ENCODE results near the gene OLFML2A. TPM values are rescaled to one million over a fixed set of nuclear protein-coding genes. Genes with fewer than 3 reads are reported as not detected.
A peak's percentile ranks its signal among the peaks of the same experiment; 100 is the strongest.

OLFML2A gene
- total RNA-seq, 1 experiment from 2014 or later: 5.8 TPM

GRCh38 chr9:124769549-124770358, 7.2 kb upstream of the OLFML2A start:
- Histone ChIP-seq H2BK5ac (ENCODE audit: insufficient read length, low read length) (no peak overlapping the region), H3K14ac (ENCODE audit: insufficient read depth, low read length) (no peak overlapping the region), H3T11ph (ENCODE audit: low read length) (no peak overlapping the region), H3K9ac (ENCODE audit: extremely low read depth, insufficient read length, low read length) (no peak overlapping the region), H3K79me1 (ENCODE audit: insufficient read depth, low read depth, low read length, poor library complexity, severe bottlenecking) (no peaks in the 10 kb centered on the region), H3K4me2 (ENCODE audit: insufficient read depth, insufficient read length, low read length) (peak overlapping the region; percentile 83), H3K27me3 (ENCODE audit: insufficient read depth, low read length) (no peaks in the 10 kb centered on the region), H3K4ac (ENCODE audit: low read depth, low read length) (no peak overlapping the region), H4K5ac (ENCODE audit: insufficient read length, low read depth, low read length) (no peak overlapping the region), H4K8ac (replicated peaks; ENCODE audit: insufficient read length, low read depth, low read length) (no peak overlapping the region), H3K23ac (ENCODE audit: insufficient read length, low read depth, low read length) (no peak overlapping the region), H2BK120ac (ENCODE audit: low read depth, low read length, poor library complexity, severe bottlenecking) (no peak overlapping the region), H4K91ac (ENCODE audit: insufficient read length, low read depth, low read length) (no peak overlapping the region), H4K20me1 (ENCODE audit: control insufficient read depth, insufficient read depth, insufficient read length) (no peaks in the 10 kb centered on the region), H2BK15ac (ENCODE audit: low read depth, low read length) (no peak overlapping the region), H2AK5ac (ENCODE audit: insufficient read length, low read length) (no peak overlapping the region), H3K56ac (ENCODE audit: insufficient read length, low read depth, low read length) (no peak overlapping the region), H3K79me2 (ENCODE audit: insufficient read depth, low read length) (peaks cover 12% of the 10 kb centered on the region; the same call in 1 of the 2 replicates), H3K9me3 (ENCODE audit: control insufficient read depth, low read depth, low read length) (no peaks in the 10 kb centered on the region), H2BK12ac (ENCODE audit: insufficient read length, low read depth, low read length) (no peak overlapping the region), H3K4me1 (ENCODE audit: insufficient read depth, low read length) (peaks cover 3% of the 10 kb centered on the region; the same call in 1 of the 2 replicates), H3K18ac (ENCODE audit: insufficient read length, low read depth, low read length) (no peak overlapping the region), H2BK20ac (ENCODE audit: low read depth, low read length, poor library complexity, severe bottlenecking) (no peak overlapping the region), H2AFZ (ENCODE audit: low read length) (no peak overlapping the region), H3K23me2 (ENCODE audit: insufficient read length, low read depth, low read length, poor library complexity, severe bottlenecking) (peaks cover 12% of the 10 kb centered on the region), H3K27ac (ENCODE audit: insufficient read length, low read depth, low read length) (no peak overlapping the region)
- H3K4me1 Mint-ChIP-seq: peaks cover 58 to 59% of the 10 kb centered on the region in 2 experiments
- no CpG with 5 or more reads among the region's 56 CpGs for WGBS (ENCODE audit: extremely low coverage, insufficient read length, low lambda C conversion rate)
- peak overlapping the region; percentile 69 to 95 (median 93); a peak in 6 of 7 replicates for H3K27ac Mint-ChIP-seq
- peak; percentile 65 for DNase-seq
- TF ChIP-seq CTCF (conservative IDR thresholded peaks at IDR 0.05): no peak
- H3K27me3 Mint-ChIP-seq (ENCODE audit: low read depth): peaks cover 40% of the 10 kb centered on the region
- H3K9me3 Mint-ChIP-seq: no peaks in the 10 kb centered on the region
- no peaks in the 10 kb centered on the region; a peak in 1 of 7 replicates for H3K36me3 Mint-ChIP-seq (ENCODE audit: insufficient read depth in 1 of 3, low read depth in 3 of 3)
- H3K4me3 Mint-ChIP-seq: peak overlapping the region; percentile 85 to 99
